Ascending aorta (tissue), 2 donors: ENCODE results near the gene PLCB1. TPM values are rescaled to one million over a fixed set of nuclear protein-coding genes. Genes with fewer than 3 reads are reported as not detected.

Source experiments
- DNase-seq, 2 donors: peaks; one replicate each; pipeline ENCODE4 v3.0.0-alpha.2; 2019; ENCODE audit warnings: low spot score in 2 of 2
- H3K27ac ChIP-seq, 2 donors: fragments of 200-600 bp; sonication (generic); one replicate each; pipeline ENCODE4 v1.5.1; 2016 to 2017; ENCODE audit warnings: mild to moderate bottlenecking in 1 of 2
- H3K27me3 ChIP-seq: fragments of 200-600 bp; sonication (generic); one replicate; pipeline ENCODE4 v1.5.1; 2017
- H3K36me3 ChIP-seq, 2 donors: fragments of 200-600 bp; sonication (generic); one replicate each; pipeline ENCODE4 v1.5.1; 2016
- H3K4me1 ChIP-seq, 2 donors: fragments of 200-600 bp; sonication (generic); one replicate each; pipeline ENCODE4 v1.5.1; 2016 to 2017; ENCODE audit warnings: mild to moderate bottlenecking in 1 of 2
- H3K4me3 ChIP-seq, 2 donors: fragments of 200-600 bp; sonication (generic); one replicate each; pipeline ENCODE4 v1.5.1; 2016 to 2017; ENCODE audit warnings: mild to moderate bottlenecking in 1 of 2
- H3K9me3 ChIP-seq, 2 donors: fragments of 200-600 bp; sonication (generic); one replicate each; pipeline ENCODE4 v1.5.1; 2016
- intact Hi-C: fragments of 100-400 bp; cut with DNase I; formaldehyde crosslinking; loops from one replicate; pipeline ENCODE4 v1.15.1; 2023
- total RNA-seq: library from RNA; depleted of rRNA; stranded (reverse); fragments of >200 nt; gene quantifications from one replicate; pipeline ENCODE4 v1.1.0, GENCODE V29; 2016
- TF ChIP-seq, protein P1 (sequence below), 3 experiments: fragments of 200-600 bp in 2 of 3; fragments of 450-650 bp in 1 of 3; sonication (generic) in 2 of 3; IDR thresholded peaks; one replicate each; pipeline ENCODE4 v1.5.1; 2016 to 2019; ENCODE audit warnings: antibody characterized with exemption in 3 of 3, mild to moderate bottlenecking in 1 of 3, moderate library complexity in 1 of 3

The PLCB1 gene
- total RNA-seq, 1 donor from 2014 or later = 22.9 TPM

DNA sequence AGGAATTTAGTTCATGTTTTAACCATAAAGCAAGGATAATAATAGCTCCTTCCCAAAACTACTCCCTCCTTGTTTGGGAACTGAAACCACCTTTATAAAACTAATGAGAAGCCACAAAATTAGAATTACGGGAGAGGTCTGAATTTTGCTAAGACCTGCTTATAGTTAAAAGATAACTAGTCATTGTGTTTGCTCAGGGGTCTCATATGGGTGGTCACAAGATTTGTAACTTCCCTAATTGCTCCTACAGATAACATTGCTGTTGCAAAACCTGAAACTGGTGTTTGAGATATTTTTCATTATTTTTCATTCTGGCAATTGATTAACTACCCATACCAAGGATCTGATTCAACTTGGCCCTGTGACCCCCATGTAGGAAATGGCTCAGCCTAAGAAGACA lies 782.4 kb downstream of the PLCB1 start:
- DNase-seq = no peak
- Histone ChIP-seq H3K36me3 (no peaks in the 10 kb centered on the region), H3K4me3 (no peak overlapping the region), H3K27ac (no peak overlapping the region), H3K4me1 (no peaks in the 10 kb centered on the region), H3K9me3 (no peaks in the 10 kb centered on the region), H3K27me3 (no peaks in the 10 kb centered on the region)
- TF ChIP-seq, protein P1, sequence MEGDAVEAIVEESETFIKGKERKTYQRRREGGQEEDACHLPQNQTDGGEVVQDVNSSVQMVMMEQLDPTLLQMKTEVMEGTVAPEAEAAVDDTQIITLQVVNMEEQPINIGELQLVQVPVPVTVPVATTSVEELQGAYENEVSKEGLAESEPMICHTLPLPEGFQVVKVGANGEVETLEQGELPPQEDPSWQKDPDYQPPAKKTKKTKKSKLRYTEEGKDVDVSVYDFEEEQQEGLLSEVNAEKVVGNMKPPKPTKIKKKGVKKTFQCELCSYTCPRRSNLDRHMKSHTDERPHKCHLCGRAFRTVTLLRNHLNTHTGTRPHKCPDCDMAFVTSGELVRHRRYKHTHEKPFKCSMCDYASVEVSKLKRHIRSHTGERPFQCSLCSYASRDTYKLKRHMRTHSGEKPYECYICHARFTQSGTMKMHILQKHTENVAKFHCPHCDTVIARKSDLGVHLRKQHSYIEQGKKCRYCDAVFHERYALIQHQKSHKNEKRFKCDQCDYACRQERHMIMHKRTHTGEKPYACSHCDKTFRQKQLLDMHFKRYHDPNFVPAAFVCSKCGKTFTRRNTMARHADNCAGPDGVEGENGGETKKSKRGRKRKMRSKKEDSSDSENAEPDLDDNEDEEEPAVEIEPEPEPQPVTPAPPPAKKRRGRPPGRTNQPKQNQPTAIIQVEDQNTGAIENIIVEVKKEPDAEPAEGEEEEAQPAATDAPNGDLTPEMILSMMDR (IDR thresholded peaks at IDR 0.05) = no peak
- intact Hi-C loops = no loop called here

DNA sequence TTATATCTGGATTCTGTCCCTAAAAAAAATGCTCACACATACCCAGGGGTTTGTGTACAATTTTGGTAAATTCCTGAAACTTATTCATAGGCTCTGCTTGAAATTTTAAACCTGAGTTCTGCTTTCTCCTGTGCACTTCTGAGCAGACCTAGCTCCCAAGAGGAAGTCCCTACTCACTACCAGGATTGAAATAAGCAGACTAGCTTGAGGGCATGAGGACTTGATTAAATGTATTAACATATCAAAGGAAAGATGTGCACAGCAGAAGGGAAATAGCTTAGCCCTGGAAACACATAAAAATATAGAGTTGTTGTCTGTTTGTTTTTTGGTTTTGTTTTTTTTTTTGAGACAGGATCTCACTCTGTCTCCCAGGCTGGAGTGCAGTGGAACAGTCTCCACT lies 785.0 kb downstream of the PLCB1 start:
- no peak for DNase-seq
- no peaks in the 10 kb centered on the region for H3K36me3 ChIP-seq
- no peaks in the 10 kb centered on the region for H3K9me3 ChIP-seq
- TF ChIP-seq, protein P1 (IDR thresholded peaks at IDR 0.05) = no peak
- H3K4me1 ChIP-seq = no peaks in the 10 kb centered on the region
- intact Hi-C loops = no loop called here
- H3K4me3 ChIP-seq = no peak overlapping the region
- no peak overlapping the region for H3K27ac ChIP-seq
- no peaks in the 10 kb centered on the region for H3K27me3 ChIP-seq

- no peaks in the 10 kb centered on the region for H3K9me3 ChIP-seq
- no peaks in the 10 kb centered on the region for H3K4me1 ChIP-seq
- no peak for DNase-seq
- H3K4me3 ChIP-seq = no peak overlapping the region
- intact Hi-C loops = no loop called here
- no peak overlapping the region for H3K27ac ChIP-seq
- H3K36me3 ChIP-seq = no peaks in the 10 kb centered on the region
- no peaks in the 10 kb centered on the region for H3K27me3 ChIP-seq
- TF ChIP-seq, protein P1 (IDR thresholded peaks at IDR 0.05) = no peak
These were observed 786.1 kb downstream of the PLCB1 start for GRCh38 chr20:8918145-8918544.

DNA sequence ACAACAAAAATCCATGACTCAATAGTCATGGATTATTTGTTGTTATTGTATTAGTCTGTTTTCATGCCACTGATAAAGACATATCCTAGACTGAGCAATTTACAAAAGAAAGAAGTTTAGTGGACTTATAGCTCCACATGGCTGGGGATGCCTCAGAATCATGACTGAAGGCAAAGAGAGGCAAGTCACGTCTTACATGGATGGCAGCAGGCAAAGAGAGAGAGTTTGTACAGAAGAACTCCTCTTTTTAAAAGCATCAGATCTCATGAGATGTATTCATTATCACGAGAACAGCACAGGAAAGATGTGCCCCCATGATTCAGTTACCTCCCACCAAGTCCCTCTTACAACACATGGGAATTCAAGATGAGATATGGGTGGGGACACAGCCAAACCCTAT lies 792.5 kb downstream of the PLCB1 start:
- H3K27me3 ChIP-seq = no peaks in the 10 kb centered on the region
- H3K4me1 ChIP-seq = no peaks in the 10 kb centered on the region
- TF ChIP-seq, protein P1 (IDR thresholded peaks at IDR 0.05) = no peak
- H3K4me3 ChIP-seq = no peak overlapping the region
- intact Hi-C loops = no loop called here
- H3K36me3 ChIP-seq = no peaks in the 10 kb centered on the region
- no peak overlapping the region for H3K27ac ChIP-seq
- no peaks in the 10 kb centered on the region for H3K9me3 ChIP-seq
- no peak for DNase-seq

- Histone ChIP-seq H3K27ac (no peak overlapping the region), H3K4me1 (peaks cover 0 to 11% of the 10 kb centered on the region in 2 donors), H3K36me3 (no peaks in the 10 kb centered on the region), H3K27me3 (no peaks in the 10 kb centered on the region), H3K4me3 (no peak overlapping the region), H3K9me3 (no peaks in the 10 kb centered on the region)
- intact Hi-C loops = no loop called here
- TF ChIP-seq, protein P1 (IDR thresholded peaks at IDR 0.05) = no peak
- DNase-seq = no peak
These were observed 798.7 kb downstream of the PLCB1 start for GRCh38 chr20:8930726-8931125.
